ENCODE measurements around the gene DEPDC7.

DEPDC7 gene

GRCh38 chr11:33005175-33005574, 10.5 kb upstream of the DEPDC7 start:
- no peak for TF ChIP-seq GABPA (IDR thresholded peaks at IDR 0.05; ENCODE audit: low read depth)
- TF ChIP-seq CTCF (IDR thresholded peaks at IDR 0.05; ENCODE audit: insufficient read depth, low read length), result no peak
- no peak for TF ChIP-seq REST (IDR thresholded peaks at IDR 0.05; ENCODE audit: insufficient replicate concordance, low read depth)
- TF ChIP-seq POLR2AphosphoS5 (IDR thresholded peaks at IDR 0.05; ENCODE audit: low read depth), result no peak
- TF ChIP-seq SPI1 (IDR thresholded peaks at IDR 0.05; ENCODE audit: borderline replicate concordance, low read depth), result no peak
- H3K4me3 ChIP-seq (replicated peaks; ENCODE audit: insufficient read depth, low read length), result no peak overlapping the region
- no peak overlapping the region for H3K27ac ChIP-seq (replicated peaks)
- no peak for DNase-seq (ENCODE audit: low read depth in 1 of 2, low spot score in 1 of 2)
- no peaks in the 10 kb centered on the region for H3K27me3 ChIP-seq (ENCODE audit: insufficient read depth, poor library complexity, severe bottlenecking)

- no peak for DNase-seq (ENCODE audit: low read depth in 1 of 2, low spot score in 1 of 2)
- TF ChIP-seq GABPA (IDR thresholded peaks at IDR 0.05; ENCODE audit: low read depth) (no peak), POLR2AphosphoS5 (IDR thresholded peaks at IDR 0.05; ENCODE audit: low read depth) (no peak), CTCF (IDR thresholded peaks at IDR 0.05; ENCODE audit: insufficient read depth, low read length) (no peak), SPI1 (IDR thresholded peaks at IDR 0.05; ENCODE audit: borderline replicate concordance, low read depth) (no peak), REST (IDR thresholded peaks at IDR 0.05; ENCODE audit: insufficient replicate concordance, low read depth) (no peak)
- no peak overlapping the region for H3K27ac ChIP-seq (replicated peaks)
- H3K4me3 ChIP-seq (replicated peaks; ENCODE audit: insufficient read depth, low read length), result no peak overlapping the region
- no peaks in the 10 kb centered on the region for H3K27me3 ChIP-seq (ENCODE audit: insufficient read depth, poor library complexity, severe bottlenecking)
Measured at GRCh38 chr11:33006010-33006409, 9.7 kb upstream of the DEPDC7 start.

- Histone ChIP-seq H3K27ac (replicated peaks) (no peak overlapping the region), H3K27me3 (ENCODE audit: insufficient read depth, poor library complexity, severe bottlenecking) (no peaks in the 10 kb centered on the region), H3K4me3 (replicated peaks; ENCODE audit: insufficient read depth, low read length) (no peak overlapping the region)
- TF ChIP-seq POLR2AphosphoS5 (IDR thresholded peaks at IDR 0.05; ENCODE audit: low read depth) (no peak), REST (IDR thresholded peaks at IDR 0.05; ENCODE audit: insufficient replicate concordance, low read depth) (no peak)
- DNase-seq (ENCODE audit: low read depth in 1 of 2, low spot score in 1 of 2), result no peak
Measured at GRCh38 chr11:33013755-33014154, 1.9 kb upstream of the DEPDC7 start.

- Histone ChIP-seq H3K27me3 (ENCODE audit: insufficient read depth, poor library complexity, severe bottlenecking) (no peaks in the 10 kb centered on the region), H3K4me3 (replicated peaks; ENCODE audit: insufficient read depth, low read length) (peak overlapping the region; percentile 55), H3K27ac (replicated peaks) (no peak overlapping the region)
- no peak for DNase-seq (ENCODE audit: low read depth in 1 of 2, low spot score in 1 of 2)
- TF ChIP-seq GABPA (IDR thresholded peaks at IDR 0.05; ENCODE audit: low read depth) (no peak), REST (IDR thresholded peaks at IDR 0.05; ENCODE audit: insufficient replicate concordance, low read depth) (no peak), SPI1 (IDR thresholded peaks at IDR 0.05; ENCODE audit: borderline replicate concordance, low read depth) (no peak), POLR2AphosphoS5 (IDR thresholded peaks at IDR 0.05; ENCODE audit: low read depth) (no peak), CTCF (IDR thresholded peaks at IDR 0.05; ENCODE audit: insufficient read depth, low read length) (no peak)
Measured at GRCh38 chr11:33016654-33017053, 976 bp downstream of the DEPDC7 start.
